SK-N-MC (cell line): Measurements from ENCODE around the gene MFAP3L.

Source experiments
- EZH2 ChIP-seq: fragments of 200-600 bp; sonication (generic); IDR thresholded peaks from one replicate; pipeline ENCODE4 v1.6.1; 2017; ENCODE audit warnings: antibody characterized with exemption
- FOXP2 ChIP-seq: optimal IDR thresholded peaks from 2 replicates; pipeline ENCODE3; 2011; ENCODE audit warnings: mild to moderate bottlenecking, moderate library complexity; ENCODE audit not compliant: insufficient read depth; ENCODE audit errors: extremely low read length, control extremely low read depth
- POLR2AphosphoS5 ChIP-seq: IDR thresholded peaks from 2 replicates; pipeline ENCODE4 v1.6.1; 2012; ENCODE audit warnings: mild to moderate bottlenecking, low read depth, low read length, borderline replicate concordance

- no peak for TF ChIP-seq EZH2
- no peak for TF ChIP-seq POLR2AphosphoS5
- TF ChIP-seq FOXP2: no peak
Measured at GRCh38 chr4:169984745-169985144, 41.5 kb downstream of the MFAP3L start.
